Measurements from ENCODE around the gene C20orf96.

C20orf96 gene

GRCh38 chr20:312067-312466 is 21.5 kb upstream of the C20orf96 start:
- DNase-seq: no peak

GRCh38 chr20:311609-312008 is 21.1 kb upstream of the C20orf96 start:
- DNase-seq: no peak

- no peak for DNase-seq
Observed at GRCh38 chr20:310645-311044, 20.1 kb upstream of the C20orf96 start.

GRCh38 chr20:309841-310644 is 19.5 kb upstream of the C20orf96 start:
- DNase-seq: peak; percentile 74

- no peak for DNase-seq
Observed at GRCh38 chr20:309306-309840, 18.8 kb upstream of the C20orf96 start.

GRCh38 chr20:308427-309038 is 18.0 kb upstream of the C20orf96 start:
- no peak for DNase-seq

- DNase-seq: no peak
Observed at GRCh38 chr20:305745-306144, 15.2 kb upstream of the C20orf96 start.

- no peak for DNase-seq
Observed at GRCh38 chr20:301886-302848, 11.6 kb upstream of the C20orf96 start.

- DNase-seq: no peak
Observed at GRCh38 chr20:300345-300990, 9.9 kb upstream of the C20orf96 start.

GRCh38 chr20:298776-299391 is 8.3 kb upstream of the C20orf96 start:
- no peak for DNase-seq

- peak; percentile 32 for DNase-seq
Observed at GRCh38 chr20:297925-298775, 7.6 kb upstream of the C20orf96 start.

GRCh38 chr20:297098-297924 is 6.8 kb upstream of the C20orf96 start, which contains the start of gene ZCCHC3:
TSS of gene ZCCHC3 (plus strand) at chr20:297570. CDS start at chr20:297587, 17 bp downstream.
- peak; percentile 83 for DNase-seq

- no peak for DNase-seq
Observed at GRCh38 chr20:295804-296203, 5.3 kb upstream of the C20orf96 start.

GRCh38 chr20:294602-295001 is 4.1 kb upstream of the C20orf96 start:
- no peak for DNase-seq

GRCh38 chr20:289693-290083 is 862 bp downstream of the C20orf96 start:
- DNase-seq: no peak

GRCh38 chr20:288956-289692 is 1.4 kb downstream of the C20orf96 start:
- no peak for DNase-seq

GRCh38 chr20:286508-286907 is 4.0 kb downstream of the C20orf96 start:
- no peak for DNase-seq

- DNase-seq: no peak
Observed at GRCh38 chr20:284172-284571, 6.4 kb downstream of the C20orf96 start.
